Spleen (tissue), 11 donors: Measurements from ENCODE around the gene POMP. TPM values are rescaled to one million over a fixed set of nuclear protein-coding genes. Genes with fewer than 3 reads are reported as not detected.

Source experiments
- DNase-seq: peaks from one replicate; pipeline ENCODE4 v3.0.0-alpha.2; 2020
- H3K27ac ChIP-seq, 8 donors: fragments of 200-600 bp; sonication (generic) in 7 of 8; 1 replicate in 4 of 8; 2 replicates in 4 of 8; pipeline versions ENCODE4 v1.5.0 to v1.8.0; 2016 to 2021; ENCODE audit warnings: inconsistent platforms in 4 of 8, mild to moderate bottlenecking in 4 of 8, moderate library complexity in 1 of 8
- H3K27me3 ChIP-seq, 7 donors: fragments of 200-600 bp; sonication (generic) in 6 of 7; replicated peaks in 1 of 7; 1 replicate in 4 of 7; 2 replicates in 3 of 7; pipeline versions ENCODE4 v1.5.0 to v1.8.0; 2016 to 2021; ENCODE audit warnings: inconsistent platforms in 3 of 7, mild to moderate bottlenecking in 1 of 7
- H3K36me3 ChIP-seq, 6 donors: fragments of 200-600 bp; sonication (generic) in 5 of 6; 1 replicate in 4 of 6; 2 replicates in 2 of 6; pipeline versions ENCODE4 v1.5.0 to v1.8.0; 2016 to 2021; ENCODE audit warnings: inconsistent platforms in 2 of 6
- H3K4me1 ChIP-seq, 6 donors: fragments of 200-600 bp; sonication (generic) in 5 of 6; 1 replicate in 3 of 6; 2 replicates in 3 of 6; pipeline versions ENCODE4 v1.5.0 to v1.8.0; 2016 to 2021; ENCODE audit warnings: inconsistent platforms in 3 of 6
- H3K4me3 ChIP-seq, 8 donors: fragments of 200-600 bp; sonication (generic) in 7 of 8; 1 replicate in 4 of 8; 2 replicates in 4 of 8; pipeline versions ENCODE4 v1.5.0 to v1.8.0; 2016 to 2021; ENCODE audit warnings: inconsistent platforms in 4 of 8, mild to moderate bottlenecking in 4 of 8, moderate library complexity in 2 of 8
- H3K9me3 ChIP-seq, 8 donors: fragments of 200-600 bp; sonication (generic) in 7 of 8; 1 replicate in 4 of 8; 2 replicates in 4 of 8; pipeline versions ENCODE4 v1.5.0 to v1.8.0; 2016 to 2021; ENCODE audit warnings: inconsistent platforms in 4 of 8
- POLR2A ChIP-seq, 3 donors: fragments of 450-650 bp; IDR thresholded peaks; one replicate each; pipeline ENCODE4 v1.5.1; 2017; ENCODE audit warnings: antibody characterized with exemption in 3 of 3, mild to moderate bottlenecking in 1 of 3
- POLR2AphosphoS5 ChIP-seq, 3 donors: sonication (generic); formaldehyde crosslinking; IDR thresholded peaks; one replicate each; pipeline ENCODE4 v1.5.1; 2017; ENCODE audit warnings: antibody characterized with exemption in 3 of 3
- WGBS, 5 donors: extraction: QIAGEN DNeasy Blood & Tissue Kit in 3 of 5; methylation state at CpG; one replicate each; pipeline versions ENCODE4 v1.1.5 to v1.1.7; 2013 to 2018; 5-methylcytosine and 5-hydroxymethylcytosine counted together
- intact Hi-C: fragments of 100-400 bp; cut with DNase I; formaldehyde crosslinking; loops from one replicate; pipeline ENCODE4 v1.15.0; 2023; ENCODE audit warnings: low total_unique reads
- polyA plus RNA-seq, 3 donors: library from polyadenylated mRNA; stranded (reverse); fragments of 200-250 nt; gene quantifications; one replicate each; pipeline ENCODE4 v1.2.1, GENCODE V29; 2013
- total RNA-seq, 7 donors: library from RNA; depleted of rRNA in 3 of 7; stranded (reverse); fragments of >200 nt in 3 of 7; fragmentation: NEBNext Ultra II Directional in 4 of 7; extraction: Animal tissue kit (Norgen Biotek cat#: 25700) in 4 of 7; gene quantifications; one replicate each; pipeline versions ENCODE4 v1.1.0 to v1.2.1, GENCODE V29; 2016 to 2021
- TF ChIP-seq, protein P1 (sequence below), 11 experiments: fragments of 200-600 bp in 7 of 11; fragments of 450-650 bp in 4 of 11; sonication (generic) in 4 of 11; IDR thresholded peaks in 8 of 11; conservative IDR thresholded peaks in 3 of 11; 1 replicate in 7 of 11; 2 replicates in 4 of 11; pipeline versions ENCODE4 v1.4.0 to v1.8.0; 2016 to 2021; ENCODE audit warnings: antibody characterized with exemption in 11 of 11, inconsistent platforms in 4 of 11, mild to moderate bottlenecking in 1 of 11
- donor health status: healthy with polysubstance abuse.
- donor health status: DM: no; HTN: no; CAD: no; lungs with moderate emphysema.
- donor health status: DM: no; HTN: no; CAD: no.
- donor health status: Bipolar disorder and iron deficiency.
- donor health status: healthy.
- donor health status: DM: no; HTN: no; CAD: no.
- donor health status: DM: yes; HTN: yes; CAD: no.

Gene POMP
- total and polyA plus RNA-seq, 10 donors: 28.8 to 97.5 (median 53.2) TPM

DNA sequence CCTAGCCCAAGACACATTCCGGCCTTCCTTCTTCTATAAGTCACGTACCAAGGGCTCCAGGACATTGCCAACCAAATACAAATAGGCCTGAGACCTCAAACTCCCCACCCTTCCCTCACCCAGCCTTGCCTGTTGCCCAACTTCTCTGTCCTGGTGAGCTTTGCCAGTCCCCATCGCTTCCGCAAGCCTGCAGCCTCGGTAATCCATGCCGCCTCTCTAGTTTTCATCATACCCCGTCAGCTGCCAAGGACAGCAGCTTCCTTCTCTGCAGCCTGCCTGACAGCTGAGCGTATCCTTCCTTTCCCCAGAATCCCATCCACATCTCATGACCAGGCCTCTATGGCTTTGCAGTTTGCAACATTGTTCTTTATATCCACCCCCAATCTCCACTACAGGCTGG, 36.6 kb upstream of the POMP start:
- peak; percentile 76 for DNase-seq
- H3K4me1 ChIP-seq: peaks cover 0 to 39% (median 10%) of the 10 kb centered on the region in 6 donors
- no peaks in the 10 kb centered on the region for H3K36me3 ChIP-seq
- H3K4me3 ChIP-seq: no peak overlapping the region
- intact Hi-C loops: no loop called here
- H3K27ac ChIP-seq: peak overlapping the region in 4 of 8 donors; percentile 8 to 66 (median 60)
- 51 to 88% (median 66%) methylated on average over 8 of the region's 8 CpGs for WGBS, 5 donors
- peaks cover 0 to 6% (median 0%) of the 10 kb centered on the region in 7 donors for H3K27me3 ChIP-seq
- no peaks in the 10 kb centered on the region for H3K9me3 ChIP-seq
- TF ChIP-seq POLR2A (IDR thresholded peaks at IDR 0.05) (no peak), POLR2AphosphoS5 (IDR thresholded peaks at IDR 0.05) (peak in 2 of 3 donors; percentile 17 to 20)

DNA sequence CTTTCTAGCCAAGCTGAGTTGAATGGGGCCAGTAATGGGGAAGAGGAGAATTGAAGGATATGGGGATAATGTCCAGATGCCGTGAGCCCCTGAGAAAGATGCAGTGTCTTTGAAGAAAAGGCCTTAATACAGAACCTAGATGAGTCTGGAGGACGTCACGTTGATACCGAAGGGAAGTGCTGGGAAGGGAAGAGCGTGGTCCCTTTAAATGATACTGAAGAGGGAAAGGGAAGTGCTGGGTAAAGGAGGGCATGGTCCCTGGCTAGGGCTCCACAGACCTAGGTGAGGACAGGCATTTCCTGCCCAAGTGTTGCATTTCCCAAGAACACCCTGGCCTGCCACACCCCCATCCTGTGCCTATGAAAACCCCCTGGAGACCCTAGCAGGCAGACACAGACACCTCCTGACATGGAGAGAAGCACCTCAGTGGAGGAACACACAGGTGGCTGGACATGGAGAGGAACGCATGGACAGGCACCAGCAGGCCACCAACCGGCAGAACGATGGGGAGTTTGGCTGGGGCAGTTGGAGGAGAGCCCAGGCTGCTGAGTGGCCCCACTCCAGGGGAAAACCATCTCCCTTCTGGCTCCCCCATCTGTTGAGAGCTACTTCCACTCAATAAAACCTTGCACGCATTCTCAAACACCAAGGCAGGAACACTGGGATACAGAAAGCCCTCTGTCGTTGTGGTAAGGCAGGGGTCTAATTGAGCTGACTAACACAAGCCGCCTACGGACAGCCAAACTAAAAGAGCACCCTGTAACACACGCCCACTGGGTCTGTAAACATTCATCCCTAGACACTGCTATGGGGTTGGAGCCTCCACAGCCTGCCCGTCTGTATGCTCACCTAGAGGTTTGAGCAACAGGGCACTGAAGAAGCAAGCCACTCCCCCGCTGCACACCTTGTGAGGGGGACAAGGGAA, 34.9 kb upstream of the POMP start:
- Histone ChIP-seq H3K4me3 (no peak overlapping the region), H3K27me3 (no peaks in the 10 kb centered on the region), H3K27ac (peak overlapping the region in 1 of 8 donors; percentile 17), H3K4me1 (peaks cover 0 to 50% (median 9%) of the 10 kb centered on the region in 6 donors), H3K36me3 (no peaks in the 10 kb centered on the region), H3K9me3 (no peaks in the 10 kb centered on the region)
- intact Hi-C loops: no loop called here
- TF ChIP-seq POLR2A (IDR thresholded peaks at IDR 0.05): no peak
- TF ChIP-seq POLR2AphosphoS5 (IDR thresholded peaks at IDR 0.05): no peak
- TF ChIP-seq, protein P1, sequence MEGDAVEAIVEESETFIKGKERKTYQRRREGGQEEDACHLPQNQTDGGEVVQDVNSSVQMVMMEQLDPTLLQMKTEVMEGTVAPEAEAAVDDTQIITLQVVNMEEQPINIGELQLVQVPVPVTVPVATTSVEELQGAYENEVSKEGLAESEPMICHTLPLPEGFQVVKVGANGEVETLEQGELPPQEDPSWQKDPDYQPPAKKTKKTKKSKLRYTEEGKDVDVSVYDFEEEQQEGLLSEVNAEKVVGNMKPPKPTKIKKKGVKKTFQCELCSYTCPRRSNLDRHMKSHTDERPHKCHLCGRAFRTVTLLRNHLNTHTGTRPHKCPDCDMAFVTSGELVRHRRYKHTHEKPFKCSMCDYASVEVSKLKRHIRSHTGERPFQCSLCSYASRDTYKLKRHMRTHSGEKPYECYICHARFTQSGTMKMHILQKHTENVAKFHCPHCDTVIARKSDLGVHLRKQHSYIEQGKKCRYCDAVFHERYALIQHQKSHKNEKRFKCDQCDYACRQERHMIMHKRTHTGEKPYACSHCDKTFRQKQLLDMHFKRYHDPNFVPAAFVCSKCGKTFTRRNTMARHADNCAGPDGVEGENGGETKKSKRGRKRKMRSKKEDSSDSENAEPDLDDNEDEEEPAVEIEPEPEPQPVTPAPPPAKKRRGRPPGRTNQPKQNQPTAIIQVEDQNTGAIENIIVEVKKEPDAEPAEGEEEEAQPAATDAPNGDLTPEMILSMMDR (IDR thresholded peaks at IDR 0.05 in 8 of 11, conservative IDR thresholded peaks at IDR 0.05 in 3 of 11): no peak
- DNase-seq: no peak
- WGBS, 5 donors: 56 to 63% (median 60%) methylated on average over 15 of the region's 15 CpGs

DNA sequence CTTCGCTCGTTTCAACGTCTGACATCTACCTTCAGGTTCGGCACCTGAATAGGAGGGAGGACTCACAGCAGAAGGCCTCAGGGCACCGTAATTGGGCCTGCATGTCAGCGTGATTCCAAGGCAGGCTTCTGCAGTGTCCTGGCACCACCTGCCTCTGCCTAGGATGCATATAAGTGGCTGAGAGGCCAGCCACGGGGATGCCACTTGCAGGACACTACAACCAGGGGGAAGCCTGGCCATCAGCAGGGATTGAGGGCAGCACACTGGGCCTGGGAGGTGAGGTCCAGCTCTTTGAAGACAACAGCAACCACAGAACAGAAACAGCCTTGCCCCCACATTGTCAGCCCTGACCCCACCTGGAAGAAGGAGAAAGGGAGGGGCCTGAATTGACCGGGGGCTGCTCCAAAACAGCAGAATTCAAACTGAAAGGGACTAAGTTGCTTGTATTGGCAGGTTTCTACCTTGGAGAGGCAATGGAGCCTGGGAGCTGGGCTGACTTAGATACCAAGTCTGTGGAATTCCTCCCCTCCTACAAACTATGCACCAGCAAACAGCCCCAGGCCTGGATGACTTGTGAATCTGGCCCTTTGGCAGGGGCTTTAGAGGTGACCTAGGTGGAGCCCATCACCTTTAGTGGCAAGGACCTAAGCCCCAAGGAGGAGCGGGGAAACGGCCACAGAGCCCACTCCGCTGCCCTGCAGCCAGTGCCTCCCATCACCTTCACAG, 34.1 kb upstream of the POMP start:
- peaks cover 0 to 51% (median 9%) of the 10 kb centered on the region in 6 donors for H3K4me1 ChIP-seq
- TF ChIP-seq, protein P1 (IDR thresholded peaks at IDR 0.05 in 8 of 11, conservative IDR thresholded peaks at IDR 0.05 in 3 of 11): no peak
- TF ChIP-seq POLR2A (IDR thresholded peaks at IDR 0.05) (no peak), POLR2AphosphoS5 (IDR thresholded peaks at IDR 0.05) (no peak)
- H3K9me3 ChIP-seq: no peaks in the 10 kb centered on the region
- H3K27ac ChIP-seq: no peak overlapping the region
- intact Hi-C loops: no loop called here
- no peak overlapping the region for H3K4me3 ChIP-seq
- no peaks in the 10 kb centered on the region for H3K27me3 ChIP-seq
- H3K36me3 ChIP-seq: no peaks in the 10 kb centered on the region
- WGBS, 5 donors: 85 to 91% (median 87%) methylated on average over 11 of the region's 11 CpGs
- DNase-seq: no peak

DNA sequence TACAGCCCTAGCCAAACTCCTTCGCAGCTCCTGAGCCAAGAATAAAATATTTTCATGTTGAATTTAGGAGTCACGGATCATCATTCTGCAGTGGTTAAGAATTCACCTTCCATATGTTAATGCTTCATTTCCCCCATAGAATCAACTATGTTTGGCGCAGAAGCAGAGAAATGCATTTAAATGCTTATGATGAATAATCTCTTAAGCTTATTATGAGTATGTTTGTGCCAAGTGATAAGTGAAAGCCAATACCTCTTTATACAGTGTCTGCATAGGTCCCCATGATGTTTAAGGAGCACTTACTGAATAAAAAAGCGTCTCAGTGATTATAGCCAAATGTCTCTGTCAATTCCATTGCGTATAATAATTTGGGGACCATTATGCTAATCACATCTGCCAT, 32.7 kb upstream of the POMP start:
- no peaks in the 10 kb centered on the region for H3K27me3 ChIP-seq
- H3K36me3 ChIP-seq: no peaks in the 10 kb centered on the region
- intact Hi-C loops: no loop called here
- H3K4me1 ChIP-seq: peaks cover 0 to 45% (median 6%) of the 10 kb centered on the region in 6 donors
- DNase-seq: no peak
- no peak overlapping the region for H3K27ac ChIP-seq
- no peaks in the 10 kb centered on the region for H3K9me3 ChIP-seq
- TF ChIP-seq, protein P1 (IDR thresholded peaks at IDR 0.05 in 8 of 11, conservative IDR thresholded peaks at IDR 0.05 in 3 of 11): no peak
- TF ChIP-seq POLR2AphosphoS5 (IDR thresholded peaks at IDR 0.05) (no peak), POLR2A (IDR thresholded peaks at IDR 0.05) (no peak)
- no peak overlapping the region for H3K4me3 ChIP-seq
- WGBS, 5 donors: 85 to 96% (median 93%) methylated on average over 5 of the region's 5 CpGs
